ENCODE data around the gene STPG2.

- TF ChIP-seq, protein P1, sequence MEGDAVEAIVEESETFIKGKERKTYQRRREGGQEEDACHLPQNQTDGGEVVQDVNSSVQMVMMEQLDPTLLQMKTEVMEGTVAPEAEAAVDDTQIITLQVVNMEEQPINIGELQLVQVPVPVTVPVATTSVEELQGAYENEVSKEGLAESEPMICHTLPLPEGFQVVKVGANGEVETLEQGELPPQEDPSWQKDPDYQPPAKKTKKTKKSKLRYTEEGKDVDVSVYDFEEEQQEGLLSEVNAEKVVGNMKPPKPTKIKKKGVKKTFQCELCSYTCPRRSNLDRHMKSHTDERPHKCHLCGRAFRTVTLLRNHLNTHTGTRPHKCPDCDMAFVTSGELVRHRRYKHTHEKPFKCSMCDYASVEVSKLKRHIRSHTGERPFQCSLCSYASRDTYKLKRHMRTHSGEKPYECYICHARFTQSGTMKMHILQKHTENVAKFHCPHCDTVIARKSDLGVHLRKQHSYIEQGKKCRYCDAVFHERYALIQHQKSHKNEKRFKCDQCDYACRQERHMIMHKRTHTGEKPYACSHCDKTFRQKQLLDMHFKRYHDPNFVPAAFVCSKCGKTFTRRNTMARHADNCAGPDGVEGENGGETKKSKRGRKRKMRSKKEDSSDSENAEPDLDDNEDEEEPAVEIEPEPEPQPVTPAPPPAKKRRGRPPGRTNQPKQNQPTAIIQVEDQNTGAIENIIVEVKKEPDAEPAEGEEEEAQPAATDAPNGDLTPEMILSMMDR (IDR thresholded peaks at IDR 0.05) = no peak
- TF ChIP-seq POLR2A (IDR thresholded peaks at IDR 0.05) = no peak
Observed at GRCh38 chr4:97953171-97953941, 189.9 kb downstream of the STPG2 start.
